BJ (cell line): Measurements from ENCODE around the gene SH3RF1. TPM values are rescaled to one million over a fixed set of nuclear protein-coding genes. Genes with fewer than 3 reads are reported as not detected.
"Not testable (repeated sequence)": the region's sequence is repeated elsewhere in the genome, so short reads cannot be mapped to it uniquely, and the experiment has no call there.

Source experiments
- CTCF ChIA-PET: fragments of 350-600 bp; formaldehyde crosslinking; extraction: SDS; loops from one replicate; lab custom pipeline; 2021; ENCODE audit warnings: antibody characterized with exemption, inconsistent platforms; lab: Yijun Ruan, JAX
- POLR2A ChIA-PET: fragments of 300-600 bp; sonication (Branson Sonifier 250); formaldehyde crosslinking; extraction: SDS; loops from one replicate; lab custom pipeline; 2021; ENCODE audit warnings: antibody characterized with exemption; lab: Charles Lee
- DNase-seq: peaks from one replicate; pipeline ENCODE4 v3.0.0-alpha.2; 2011; ENCODE audit warnings: low read depth
- H3K27me3 ChIP-seq: 2 replicates; pipeline ENCODE4 v1.6.0; 2011; ENCODE audit warnings: low read length; ENCODE audit not compliant: control insufficient read depth, insufficient read depth
- H3K36me3 ChIP-seq: 2 replicates; pipeline ENCODE4 v1.5.1; 2011; ENCODE audit warnings: low read length; ENCODE audit not compliant: control insufficient read depth, insufficient read depth
- H3K4me3 ChIP-seq: 2 replicates; pipeline ENCODE4 v1.5.1; 2011; ENCODE audit warnings: low read depth, mild to moderate bottlenecking, control low read depth, low read length
- polyA plus RNA-seq: library from polyadenylated mRNA; depleted of rRNA; stranded (reverse); fragments of >200 nt; gene quantifications from 2 replicates; pipeline ENCODE4 v1.2.3, GENCODE V29; 2011
- TF ChIP-seq, protein P1 (sequence below): IDR thresholded peaks from 2 replicates; pipeline ENCODE4 v1.5.1; 2011; ENCODE audit warnings: low read depth, mild to moderate bottlenecking, control low read depth, inconsistent platforms, low read length, moderate library complexity; ENCODE audit not compliant: insufficient read depth

Gene SH3RF1
- polyA plus RNA-seq, 1 experiment = 38.8 TPM

DNA sequence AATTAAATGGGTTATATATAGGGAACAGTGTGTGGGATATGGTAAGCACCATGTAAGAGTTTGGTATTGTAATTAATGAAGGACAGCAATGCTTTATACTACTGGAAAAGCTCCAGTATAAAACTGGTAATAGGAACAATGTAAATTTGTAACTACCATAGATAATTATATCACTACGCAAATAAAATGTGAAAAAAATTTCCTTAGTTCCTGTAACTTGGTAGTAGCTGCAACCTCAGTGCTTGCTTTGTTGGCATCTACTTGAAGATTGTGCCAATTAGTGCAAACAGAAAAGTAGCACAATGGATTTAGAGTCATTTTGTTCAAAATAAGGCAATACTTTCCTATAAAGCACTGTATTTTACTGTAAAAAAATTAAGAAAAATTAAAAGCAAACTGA, 34.4 kb upstream of the SH3RF1 start:
- ChIA-PET POLR2A (no interaction called here), CTCF (interaction anchor here (0.6 kb wide), 2 partner anchors 9 to 14 kb away, joined by 3 read pairs; no protein-coding TSS in a partner anchor)
- Histone ChIP-seq H3K27me3 (no peaks in the 10 kb centered on the region), H3K36me3 (no peaks in the 10 kb centered on the region), H3K4me3 (no peak overlapping the region)
- no peak for DNase-seq
- TF ChIP-seq, protein P1, sequence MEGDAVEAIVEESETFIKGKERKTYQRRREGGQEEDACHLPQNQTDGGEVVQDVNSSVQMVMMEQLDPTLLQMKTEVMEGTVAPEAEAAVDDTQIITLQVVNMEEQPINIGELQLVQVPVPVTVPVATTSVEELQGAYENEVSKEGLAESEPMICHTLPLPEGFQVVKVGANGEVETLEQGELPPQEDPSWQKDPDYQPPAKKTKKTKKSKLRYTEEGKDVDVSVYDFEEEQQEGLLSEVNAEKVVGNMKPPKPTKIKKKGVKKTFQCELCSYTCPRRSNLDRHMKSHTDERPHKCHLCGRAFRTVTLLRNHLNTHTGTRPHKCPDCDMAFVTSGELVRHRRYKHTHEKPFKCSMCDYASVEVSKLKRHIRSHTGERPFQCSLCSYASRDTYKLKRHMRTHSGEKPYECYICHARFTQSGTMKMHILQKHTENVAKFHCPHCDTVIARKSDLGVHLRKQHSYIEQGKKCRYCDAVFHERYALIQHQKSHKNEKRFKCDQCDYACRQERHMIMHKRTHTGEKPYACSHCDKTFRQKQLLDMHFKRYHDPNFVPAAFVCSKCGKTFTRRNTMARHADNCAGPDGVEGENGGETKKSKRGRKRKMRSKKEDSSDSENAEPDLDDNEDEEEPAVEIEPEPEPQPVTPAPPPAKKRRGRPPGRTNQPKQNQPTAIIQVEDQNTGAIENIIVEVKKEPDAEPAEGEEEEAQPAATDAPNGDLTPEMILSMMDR = no peak

DNA sequence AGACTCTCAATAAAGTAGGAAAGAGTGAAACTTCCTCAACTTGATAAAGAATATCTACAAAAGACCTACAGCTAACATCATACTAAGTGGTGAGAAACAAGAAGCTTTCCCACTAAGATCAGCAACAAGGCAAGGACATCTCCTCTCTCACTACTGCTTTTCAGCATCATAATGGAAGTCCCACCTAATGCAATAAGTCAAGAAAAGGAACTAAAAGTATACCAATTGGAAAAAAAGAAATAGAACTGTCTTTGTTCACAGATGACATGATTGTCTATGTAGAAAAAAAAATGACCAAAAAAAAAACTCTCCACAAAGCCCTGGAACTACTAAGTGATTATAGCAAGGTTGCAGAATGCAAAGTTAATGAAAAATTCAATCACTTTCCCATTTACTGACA, 25.1 kb upstream of the SH3RF1 start:
- no peak overlapping the region for H3K4me3 ChIP-seq
- H3K27me3 ChIP-seq = no peaks in the 10 kb centered on the region
- CTCF ChIA-PET = no interaction called here
- DNase-seq = no peak
- TF ChIP-seq, protein P1 = no peak
- POLR2A ChIA-PET = no interaction called here
- no peaks in the 10 kb centered on the region for H3K36me3 ChIP-seq

DNA sequence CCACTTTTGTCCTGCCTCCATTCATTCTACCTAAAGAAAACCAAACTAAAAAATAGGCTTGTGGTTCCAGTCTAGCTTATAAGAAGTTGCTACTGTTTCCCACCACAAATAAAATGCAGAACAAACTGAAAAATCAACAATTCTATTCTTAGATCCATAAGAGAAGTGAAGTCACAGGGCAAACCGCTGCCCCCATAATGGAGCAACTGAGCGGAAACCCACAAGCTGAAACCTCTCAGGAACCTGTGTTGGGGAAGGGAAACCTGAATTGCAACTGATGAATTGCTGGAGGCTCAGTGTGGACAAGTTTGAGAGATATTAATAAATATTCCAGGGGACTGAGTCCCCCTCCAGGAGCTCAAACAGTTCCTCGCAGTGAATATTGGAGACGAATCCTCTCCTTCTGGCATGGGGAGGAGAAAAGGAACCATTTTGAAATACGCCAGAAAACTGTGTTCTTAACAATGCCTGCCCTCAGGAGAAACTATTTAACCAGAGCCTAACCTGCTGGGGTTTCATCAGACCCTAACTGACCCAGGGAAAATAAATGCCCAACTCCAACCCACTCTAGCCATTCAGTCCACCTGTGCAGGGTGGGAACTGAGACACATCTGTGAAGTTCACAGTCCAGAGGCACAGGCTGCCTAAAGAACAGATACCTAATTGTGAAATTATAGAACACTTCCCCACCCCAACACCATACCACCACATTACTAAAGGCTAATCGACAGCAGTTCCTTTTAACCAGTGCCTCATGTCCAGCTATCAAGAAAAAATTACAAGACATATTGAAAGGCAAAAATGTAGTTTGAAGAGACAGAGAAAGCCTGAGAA, 22.8 kb upstream of the SH3RF1 start:
- ChIA-PET POLR2A (no interaction called here), CTCF (interaction anchor here (1.5 to 1.6 kb wide), 2 partner anchors 14 to 19 kb away, joined by 3 read pairs; no protein-coding TSS in a partner anchor)
- H3K27me3 ChIP-seq = no peaks in the 10 kb centered on the region
- no peak overlapping the region for H3K4me3 ChIP-seq
- TF ChIP-seq, protein P1 = no peak
- no peak for DNase-seq
- H3K36me3 ChIP-seq = no peaks in the 10 kb centered on the region

DNA sequence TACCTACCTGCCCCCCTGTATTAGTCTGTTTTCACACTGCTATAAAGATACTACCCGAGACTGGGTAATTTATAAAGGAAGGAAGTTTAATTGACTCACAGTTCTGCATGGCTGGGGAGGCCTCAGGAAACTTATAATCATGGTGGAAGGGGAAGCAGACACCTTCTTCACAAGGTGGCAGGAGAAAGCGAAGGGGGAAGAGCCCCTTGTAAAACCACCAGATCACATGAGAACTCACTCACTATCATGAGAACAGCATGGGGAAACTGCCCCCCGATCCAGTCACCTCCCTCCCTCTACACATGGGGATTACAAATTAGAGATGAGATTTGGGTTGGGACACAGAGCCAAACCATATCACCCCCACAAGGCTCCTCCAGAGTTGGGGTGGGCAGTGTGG, 17.2 kb upstream of the SH3RF1 start:
- H3K36me3 ChIP-seq, H3K27me3 ChIP-seq, H3K4me3 ChIP-seq, CTCF ChIA-PET, POLR2A ChIA-PET, DNase-seq: not testable (repeated sequence)

DNA sequence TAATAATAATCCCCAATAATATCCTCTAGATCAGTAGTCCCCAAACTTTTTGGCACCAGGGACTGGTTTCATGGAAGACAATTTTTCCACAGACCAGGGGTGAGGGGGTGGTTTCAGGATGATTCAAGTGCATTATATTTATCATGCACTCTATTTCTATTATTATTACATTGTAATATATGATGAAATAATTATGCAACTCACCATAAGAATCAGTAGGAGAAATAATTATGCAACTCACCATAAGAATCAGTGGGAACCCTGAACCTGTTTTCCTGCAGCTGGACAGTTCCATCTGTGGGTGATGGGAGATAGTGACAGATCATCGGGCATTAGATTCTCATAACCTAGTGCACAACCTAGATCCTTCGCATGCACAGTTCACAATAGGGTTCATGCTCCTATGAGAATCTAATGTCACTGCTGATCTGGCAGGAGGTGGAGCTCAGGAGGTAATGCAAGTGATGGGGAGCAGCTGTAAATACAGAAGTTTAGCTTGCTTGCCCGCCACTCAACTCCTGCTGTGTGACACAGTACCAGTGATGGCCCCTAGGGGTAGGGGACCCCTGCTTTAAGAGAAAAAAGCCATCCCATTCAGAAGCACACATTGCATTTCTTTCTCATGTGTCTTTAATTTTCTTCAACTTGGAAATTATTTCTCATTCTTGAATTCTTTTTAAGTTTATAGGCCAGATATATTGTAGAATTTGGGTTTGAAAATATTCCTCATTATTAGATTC, 16.0 kb upstream of the SH3RF1 start:
- CTCF ChIA-PET = interaction anchor here (1.5 kb wide), 1 partner anchor 263 kb away, joined by 5 read pairs; no protein-coding TSS in a partner anchor
- no peak for DNase-seq
- TF ChIP-seq, protein P1 = no peak
- Histone ChIP-seq H3K27me3 (no peaks in the 10 kb centered on the region), H3K4me3 (no peak overlapping the region), H3K36me3 (no peaks in the 10 kb centered on the region)
- POLR2A ChIA-PET = no interaction called here
